Measurements from ENCODE around the gene ARHGAP24. TPM values are rescaled to one million over a fixed set of nuclear protein-coding genes. Genes with fewer than 3 reads are reported as not detected.

Gene ARHGAP24
- polyA plus RNA-seq, 2 of the 4 experiments (the other 2 are of a cell fraction) = 1.7 to 12.1 TPM

DNA sequence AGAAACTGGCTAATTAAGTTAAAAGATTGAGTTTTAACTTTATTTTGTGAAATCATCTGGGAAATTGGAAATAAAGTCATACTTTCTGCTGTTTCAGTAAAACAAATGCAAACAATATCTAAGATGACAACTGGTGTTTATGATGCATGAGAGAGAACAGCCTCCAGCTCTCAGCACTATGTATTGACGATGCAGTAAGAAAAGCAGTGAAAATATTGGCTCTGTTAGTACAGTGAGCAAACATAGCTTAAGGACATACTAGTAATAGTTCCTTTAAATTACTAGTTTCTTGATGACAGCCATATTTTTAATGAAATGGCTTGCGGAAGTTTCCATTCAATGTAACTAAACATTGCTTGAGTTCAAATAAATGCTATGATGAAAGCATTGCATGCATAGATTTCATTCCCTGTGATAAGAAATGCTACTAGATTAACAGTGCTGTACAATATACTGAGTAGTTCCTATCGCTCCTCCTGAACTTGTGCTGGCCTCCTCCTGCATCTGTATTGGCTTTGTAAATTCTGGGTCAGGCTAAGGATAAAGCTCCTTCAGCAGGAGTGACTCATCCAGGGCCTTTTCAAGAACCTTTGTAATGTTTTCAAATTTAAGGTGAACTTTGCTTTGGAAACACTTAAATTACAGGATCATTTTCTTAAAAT is 11.6 kb downstream of the ARHGAP24 start:
- H3K9me3 ChIP-seq = no peaks in the 10 kb centered on the region
- ATAC-seq = peak; percentile 48 to 81; a peak in 4 of 6 replicates
- peak overlapping the region; percentile 89 for H3K4me2 ChIP-seq
- peak overlapping the region; percentile 67 to 72 for H3K27ac ChIP-seq
- peak; percentile 26 to 81 for DNase-seq (ENCODE audit: low read depth in 1 of 2, low spot score in 1 of 2)
- FAIRE-seq = no peak
- no peak for TF ChIP-seq RAD21 (conservative IDR thresholded peaks at IDR 0.05 in 1 of 2, IDR thresholded peaks at IDR 0.05 in 1 of 2)
- no peak for TF ChIP-seq FOSL2 (IDR thresholded peaks at IDR 0.05)
- TF ChIP-seq FOSL2 (CRISPR knock-in tag; IDR thresholded peaks at IDR 0.05) = peak; percentile 75
- no peak for TF ChIP-seq POLR2AphosphoS2 (conservative IDR thresholded peaks at IDR 0.05; ENCODE audit: low read length)
- TF ChIP-seq GATA3 (IDR thresholded peaks at IDR 0.05; ENCODE audit: borderline replicate concordance) = peak; percentile 61
- peak in 1 of 2 experiments; percentile 43; a peak in 1 of 4 replicates for TF ChIP-seq CEBPB (IDR thresholded peaks at IDR 0.05)
- no peak for TF ChIP-seq ELK1 (IDR thresholded peaks at IDR 0.05; ENCODE audit: low read depth, low read length)
- TF ChIP-seq NR3C1 (IDR thresholded peaks at IDR 0.05) = no peak
- 2% methylated on average over 3 of the region's 3 CpGs for WGBS (ENCODE audit: missing lambda C conversion rate)
- ChIA-PET POLR2A (no interaction called here), CTCF (no interaction called here)
- H3K4me1 ChIP-seq = peaks cover 51% of the 10 kb centered on the region
- H3K4me3 ChIP-seq = no peak overlapping the region

DNA sequence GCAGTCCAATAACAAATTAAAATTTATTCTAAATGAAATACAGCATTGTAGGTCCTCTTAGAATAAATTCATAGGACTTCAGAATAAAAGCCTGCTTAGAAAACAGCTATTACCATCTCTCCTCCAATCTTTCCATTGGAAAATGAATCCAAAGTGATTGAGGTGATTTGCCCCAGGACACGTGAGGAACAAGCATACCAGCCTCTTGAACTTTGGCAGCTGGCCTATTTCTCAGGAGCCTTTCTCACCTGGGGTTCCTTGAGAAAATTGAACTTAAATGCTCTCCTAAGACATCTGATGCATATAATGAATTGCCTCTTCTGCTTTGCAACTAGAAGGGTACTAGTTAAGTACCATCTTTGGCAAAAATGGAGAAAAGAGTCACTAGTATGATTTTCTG is 13.5 kb downstream of the ARHGAP24 start:
- CTCF ChIA-PET = interaction anchor here (1.0 to 1.2 kb wide), 2 partner anchors 18 to 260 kb away, joined by 3 to 6 read pairs; no protein-coding TSS in a partner anchor
- POLR2A ChIA-PET = no interaction called here
- Histone ChIP-seq H3K4me2 (peak overlapping the region; percentile 70), H3K9me3 (no peaks in the 10 kb centered on the region), H3K27ac (peak overlapping the region; percentile 67 to 83), H3K4me3 (no peak overlapping the region), H3K4me1 (peaks cover 55% of the 10 kb centered on the region)
- ATAC-seq (no peak), DNase-seq (ENCODE audit: low read depth in 1 of 2, low spot score in 1 of 2) (no peak), FAIRE-seq (no peak)
- 8% methylated on average over 1 of the region's 1 CpG for WGBS (ENCODE audit: missing lambda C conversion rate)
- TF ChIP-seq CEBPB (IDR thresholded peaks at IDR 0.05) = no peak
- TF ChIP-seq PHF8 (IDR thresholded peaks at IDR 0.05; ENCODE audit: borderline replicate concordance, low read depth) = no peak
- TF ChIP-seq FOSB (CRISPR knock-in tag; IDR thresholded peaks at IDR 0.05) = no peak
- TF ChIP-seq FOXS1 (CRISPR knock-in tag; IDR thresholded peaks at IDR 0.05) = no peak
- no peak for TF ChIP-seq KDM5A (IDR thresholded peaks at IDR 0.05)

DNA sequence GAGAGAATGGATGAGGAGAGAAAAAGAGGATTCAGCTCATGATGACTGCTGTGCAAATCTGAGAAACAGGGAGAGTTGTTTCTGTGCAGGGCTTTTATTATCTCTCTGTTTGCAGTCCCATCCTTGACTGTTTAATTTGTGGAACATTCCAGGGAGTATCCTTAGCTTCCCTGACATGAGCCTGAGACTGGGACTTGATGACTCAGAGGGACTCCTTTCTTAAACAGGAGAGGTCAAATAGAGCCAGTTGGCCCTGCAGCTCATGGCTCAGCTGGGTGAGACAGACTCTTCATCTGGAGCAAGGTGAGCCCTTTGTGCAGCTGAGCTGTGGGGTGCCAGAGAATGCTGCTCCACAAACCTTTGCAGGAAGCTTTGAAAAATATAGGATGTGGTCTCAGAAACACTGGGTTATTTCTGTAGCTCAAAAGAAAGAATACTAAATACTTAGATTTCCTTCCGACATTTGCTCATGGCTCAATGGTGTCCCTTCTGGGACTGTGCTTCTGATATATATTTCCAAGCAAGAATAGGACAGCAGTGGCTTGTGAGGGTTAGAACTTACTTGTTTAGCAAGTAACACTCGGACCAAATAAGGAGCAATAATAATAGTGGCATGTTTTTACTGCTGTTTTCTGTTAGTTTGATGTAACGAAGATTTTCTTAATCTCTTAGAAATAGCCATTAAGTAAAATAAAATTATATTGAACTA is 14.5 kb downstream of the ARHGAP24 start:
- Histone ChIP-seq H3K9me3 (no peaks in the 10 kb centered on the region), H3K4me2 (peak overlapping the region; percentile 70), H3K4me1 (peaks cover 55% of the 10 kb centered on the region), H3K27ac (peak overlapping the region; percentile 67 to 77), H3K4me3 (no peak overlapping the region)
- DNase-seq (ENCODE audit: low read depth in 1 of 2, low spot score in 1 of 2) (peak; percentile 54 to 84), ATAC-seq (peak; percentile 93 to 94), FAIRE-seq (peak; percentile 67)
- WGBS (ENCODE audit: missing lambda C conversion rate) = 45% methylated on average over 3 of the region's 3 CpGs
- TF ChIP-seq TP53 (CRISPR knock-in tag; IDR thresholded peaks at IDR 0.05) = no peak
- TF ChIP-seq EHF (CRISPR knock-in tag; IDR thresholded peaks at IDR 0.05) = no peak
- no peak for TF ChIP-seq NR3C1 (IDR thresholded peaks at IDR 0.05)
- TF ChIP-seq MAX (IDR thresholded peaks at IDR 0.05) = peak; percentile 65
- peak; percentile 29; the same call in 1 of the 2 replicates for TF ChIP-seq FOSL2 (IDR thresholded peaks at IDR 0.05)
- peak; percentile 80 for TF ChIP-seq FOSL2 (CRISPR knock-in tag; IDR thresholded peaks at IDR 0.05)
- peak; percentile 72; the same call in 1 of the 2 replicates for TF ChIP-seq GATA3 (IDR thresholded peaks at IDR 0.05; ENCODE audit: borderline replicate concordance)
- TF ChIP-seq RAD21 (conservative IDR thresholded peaks at IDR 0.05 in 1 of 2, IDR thresholded peaks at IDR 0.05 in 1 of 2) = peak in 1 of 2 experiments; percentile 28; a peak in 1 of 5 replicates
- TF ChIP-seq, protein P1, sequence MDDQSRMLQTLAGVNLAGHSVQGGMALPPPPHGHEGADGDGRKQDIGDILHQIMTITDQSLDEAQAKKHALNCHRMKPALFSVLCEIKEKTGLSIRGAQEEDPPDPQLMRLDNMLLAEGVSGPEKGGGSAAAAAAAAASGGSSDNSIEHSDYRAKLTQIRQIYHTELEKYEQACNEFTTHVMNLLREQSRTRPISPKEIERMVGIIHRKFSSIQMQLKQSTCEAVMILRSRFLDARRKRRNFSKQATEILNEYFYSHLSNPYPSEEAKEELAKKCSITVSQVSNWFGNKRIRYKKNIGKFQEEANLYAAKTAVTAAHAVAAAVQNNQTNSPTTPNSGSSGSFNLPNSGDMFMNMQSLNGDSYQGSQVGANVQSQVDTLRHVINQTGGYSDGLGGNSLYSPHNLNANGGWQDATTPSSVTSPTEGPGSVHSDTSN (IDR thresholded peaks at IDR 0.05) = peak; percentile 32; the same call in 1 of the 2 replicates
- peak; percentile 38; the same call in 1 of the 2 replicates for TF ChIP-seq JUNB (IDR thresholded peaks at IDR 0.05)
- peak in 1 of 2 experiments; percentile 17; a peak in 1 of 4 replicates for TF ChIP-seq CEBPB (IDR thresholded peaks at IDR 0.05)
- no peak for TF ChIP-seq EHMT2 (IDR thresholded peaks at IDR 0.05; ENCODE audit: low read depth)
- CTCF ChIA-PET = interaction anchor here (1.0 to 1.2 kb wide), 2 partner anchors 17 to 259 kb away, joined by 3 to 6 read pairs; no protein-coding TSS in a partner anchor
- POLR2A ChIA-PET = no interaction called here

All from A549 (cell line).